HL-60 (cell line): Measurements from ENCODE around the gene ACTA1.

Experiments
- CTCF ChIP-seq: IDR thresholded peaks from one replicate; pipeline ENCODE4 v1.5.1; 2011; ENCODE audit warnings: low read length, control low read depth, inconsistent platforms; ENCODE audit not compliant: insufficient read depth
- POLR2AphosphoS5 ChIP-seq: IDR thresholded peaks from 2 replicates; pipeline ENCODE4 v1.6.1; 2012; ENCODE audit warnings: low read depth

- TF ChIP-seq POLR2AphosphoS5 (no peak), CTCF (no peak)
These were observed 36.1 kb downstream of the ACTA1 start for GRCh38 chr1:229397762-229398161.
